Gastrocnemius medialis (tissue), 4 donors: ENCODE results near the gene MTHFS. TPM values are rescaled to one million over a fixed set of nuclear protein-coding genes. Genes with fewer than 3 reads are reported as not detected.

ENCODE experiments used
- ATAC-seq, 2 donors: fragments of 150-250 bp; one replicate each; pipeline ENCODE4 v1.9.1; 2016
- DNase-seq, 2 donors: peaks; one replicate each; pipeline ENCODE4 v3.0.0-alpha.2; 2019
- H3K27ac ChIP-seq, 4 donors: fragments of 200-600 bp; sonication (generic); 1 replicate in 1 of 4; 2 replicates in 3 of 4; pipeline ENCODE4 v1.5.1; 2016 to 2018; ENCODE audit warnings: mild to moderate bottlenecking in 2 of 4, moderate library complexity in 1 of 4
- H3K27me3 ChIP-seq, 3 donors: fragments of 200-600 bp; sonication (generic) in 2 of 3; 1 replicate in 1 of 3; 2 replicates in 2 of 3; pipeline versions ENCODE4 v1.5.1 to v1.6.0; 2016 to 2019; ENCODE audit warnings: mild to moderate bottlenecking in 1 of 3, moderate library complexity in 1 of 3
- H3K36me3 ChIP-seq, 2 donors: fragments of 200-600 bp; sonication (generic) in 1 of 2; one replicate each; pipeline ENCODE4 v1.5.1; 2017 to 2018
- H3K4me1 ChIP-seq, 2 donors: fragments of 200-600 bp; sonication (generic) in 1 of 2; one replicate each; pipeline ENCODE4 v1.5.1; 2016 to 2017; ENCODE audit warnings: mild to moderate bottlenecking in 2 of 2
- H3K4me3 ChIP-seq, 4 donors: fragments of 200-600 bp; sonication (generic) in 3 of 4; 1 replicate in 1 of 4; 2 replicates in 3 of 4; pipeline ENCODE4 v1.5.1; 2016 to 2019; ENCODE audit warnings: mild to moderate bottlenecking in 2 of 4
- H3K9me3 ChIP-seq, 3 donors: fragments of 200-600 bp; sonication (generic) in 2 of 3; 1 replicate in 1 of 3; 2 replicates in 2 of 3; pipeline ENCODE4 v1.5.1; 2016 to 2019
- CTCF ChIP-seq, 5 experiments: fragments of 450-650 bp in 3 of 5; fragments of 200-600 bp in 2 of 5; sonication (generic) in 2 of 5; IDR thresholded peaks in 4 of 5; conservative IDR thresholded peaks in 1 of 5; 1 replicate in 4 of 5; 2 replicates in 1 of 5; pipeline ENCODE4 v1.5.1; 2016 to 2019; ENCODE audit warnings: antibody characterized with exemption in 5 of 5, mild to moderate bottlenecking in 3 of 5, moderate library complexity in 3 of 5
- POLR2A ChIP-seq, 2 donors: fragments of 450-650 bp; IDR thresholded peaks; one replicate each; pipeline ENCODE4 v1.6.1; 2017; ENCODE audit warnings: antibody characterized with exemption in 2 of 2, mild to moderate bottlenecking in 2 of 2, moderate library complexity in 2 of 2
- in situ Hi-C, 4 donors: fragments of 200-750 bp; cut with MboI; loops; one replicate each; pipeline versions ENCODE4 v1.15.0 to v1.8.0; 2017; ENCODE audit warnings: low sequenced_read_pairs in 4 of 4
- intact Hi-C: fragments of 100-400 bp; cut with DNase I; formaldehyde crosslinking; loops from one replicate; pipeline ENCODE4 v1.15.1; 2023; ENCODE audit warnings: low total_unique reads
- total RNA-seq, 4 donors: library from RNA; depleted of rRNA; stranded (reverse); fragments of >200 nt; gene quantifications; one replicate each; pipeline versions ENCODE4 v1.1.0 to v1.2.3, GENCODE V29; 2016

Gene MTHFS
- total RNA-seq, 4 donors from 2014 or later, result 7.0 to 16.7 (median 14.6) TPM

DNA sequence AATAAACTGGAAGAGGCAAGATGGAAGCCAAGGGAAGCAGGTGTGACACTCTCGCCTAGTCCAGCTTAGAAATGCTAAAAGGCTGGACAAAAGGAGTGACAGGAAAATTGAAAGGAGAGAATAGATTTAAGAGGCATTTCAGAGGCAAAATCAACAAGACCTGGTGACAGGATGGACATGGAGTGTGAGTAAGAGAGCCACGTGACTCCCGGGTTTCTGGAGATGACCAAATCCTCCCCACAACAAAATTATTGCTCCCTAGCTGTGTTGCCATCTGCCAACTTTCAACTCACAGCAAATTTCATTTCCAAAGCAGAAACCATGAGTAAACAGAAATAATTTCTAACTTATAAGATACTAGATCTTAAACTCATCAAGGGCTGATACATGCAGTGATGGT lies 52.6 kb downstream of the MTHFS start:
- H3K27ac ChIP-seq, result no peak overlapping the region
- H3K4me1 ChIP-seq, result no peaks in the 10 kb centered on the region
- DNase-seq (no peak), ATAC-seq (no peak)
- H3K36me3 ChIP-seq, result peaks cover 0 to 4% of the 10 kb centered on the region in 2 donors
- intact Hi-C loops (no loop called here), in situ Hi-C loops (no loop called here)
- H3K4me3 ChIP-seq, result no peak overlapping the region
- no peaks in the 10 kb centered on the region for H3K27me3 ChIP-seq
- TF ChIP-seq CTCF (IDR thresholded peaks at IDR 0.05 in 4 of 5, conservative IDR thresholded peaks at IDR 0.05 in 1 of 5), result no peak
- no peak for TF ChIP-seq POLR2A (IDR thresholded peaks at IDR 0.05)
- no peaks in the 10 kb centered on the region for H3K9me3 ChIP-seq

DNA sequence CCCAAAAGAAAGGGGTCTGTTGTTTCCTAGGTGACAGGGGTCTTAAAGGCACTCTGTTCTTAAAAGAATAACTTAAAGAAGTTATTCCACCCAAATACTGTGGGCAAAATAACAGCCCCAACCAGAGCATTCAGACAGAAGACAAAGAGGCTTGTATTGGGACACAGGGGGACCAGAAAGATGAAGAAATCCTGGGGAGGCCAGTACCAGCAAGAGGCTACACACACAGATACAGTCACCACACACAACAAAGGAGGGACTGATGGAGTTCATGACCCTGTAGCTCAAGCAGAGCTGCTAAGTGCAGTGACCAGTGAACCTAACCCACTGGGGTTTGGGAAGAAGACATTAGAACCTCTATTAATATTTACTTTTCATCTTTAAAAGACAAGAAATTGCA lies 59.0 kb downstream of the MTHFS start:
- TF ChIP-seq CTCF (IDR thresholded peaks at IDR 0.05 in 4 of 5, conservative IDR thresholded peaks at IDR 0.05 in 1 of 5), result no peak
- no peak for TF ChIP-seq POLR2A (IDR thresholded peaks at IDR 0.05)
- in situ Hi-C loops, result no loop called here
- ATAC-seq (no peak), DNase-seq (no peak)
- Histone ChIP-seq H3K27me3 (no peaks in the 10 kb centered on the region), H3K9me3 (no peaks in the 10 kb centered on the region), H3K27ac (no peak overlapping the region), H3K4me1 (no peaks in the 10 kb centered on the region), H3K36me3 (peaks cover 0 to 6% of the 10 kb centered on the region in 2 donors), H3K4me3 (no peak overlapping the region)
- intact Hi-C loops, result no loop called here

GRCh38 chr15:79834495-79834894 lies 62.3 kb downstream of the MTHFS start:
- ATAC-seq (no peak), DNase-seq (peak in 1 of 2 donors; percentile 39)
- Histone ChIP-seq H3K4me3 (no peak overlapping the region), H3K27me3 (no peaks in the 10 kb centered on the region), H3K4me1 (no peaks in the 10 kb centered on the region), H3K27ac (no peak overlapping the region), H3K9me3 (no peaks in the 10 kb centered on the region), H3K36me3 (peaks cover 0 to 11% of the 10 kb centered on the region in 2 donors)
- in situ Hi-C loops (no loop called here), intact Hi-C loops (no loop called here)
- no peak for TF ChIP-seq CTCF (IDR thresholded peaks at IDR 0.05 in 4 of 5, conservative IDR thresholded peaks at IDR 0.05 in 1 of 5)
- no peak for TF ChIP-seq POLR2A (IDR thresholded peaks at IDR 0.05)

- Histone ChIP-seq H3K4me3 (no peak overlapping the region), H3K27ac (no peak overlapping the region), H3K4me1 (no peaks in the 10 kb centered on the region), H3K27me3 (no peaks in the 10 kb centered on the region), H3K36me3 (peaks cover 0 to 5% of the 10 kb centered on the region in 2 donors), H3K9me3 (no peaks in the 10 kb centered on the region)
- no peak for TF ChIP-seq POLR2A (IDR thresholded peaks at IDR 0.05)
- no peak for TF ChIP-seq CTCF (IDR thresholded peaks at IDR 0.05 in 4 of 5, conservative IDR thresholded peaks at IDR 0.05 in 1 of 5)
- no peak for ATAC-seq
- intact Hi-C loops, result no loop called here
- DNase-seq, result no peak
- in situ Hi-C loops, result no loop called here
These were observed 64.3 kb downstream of the MTHFS start for GRCh38 chr15:79832367-79833120.
